HG02852 (cell line): ENCODE data around the gene AQP6.
A peak's percentile ranks its signal among the peaks of the same experiment; 100 is the strongest.

Experiments used
- ATAC-seq: cut with Tn5 transposase; IDR thresholded peaks from one replicate; pipeline ENCODE4 v1.9.1; 2021; ENCODE audit warnings: mild to moderate bottlenecking, moderate library complexity; ENCODE audit not compliant: unreplicated experiment

The AQP6 gene

DNA sequence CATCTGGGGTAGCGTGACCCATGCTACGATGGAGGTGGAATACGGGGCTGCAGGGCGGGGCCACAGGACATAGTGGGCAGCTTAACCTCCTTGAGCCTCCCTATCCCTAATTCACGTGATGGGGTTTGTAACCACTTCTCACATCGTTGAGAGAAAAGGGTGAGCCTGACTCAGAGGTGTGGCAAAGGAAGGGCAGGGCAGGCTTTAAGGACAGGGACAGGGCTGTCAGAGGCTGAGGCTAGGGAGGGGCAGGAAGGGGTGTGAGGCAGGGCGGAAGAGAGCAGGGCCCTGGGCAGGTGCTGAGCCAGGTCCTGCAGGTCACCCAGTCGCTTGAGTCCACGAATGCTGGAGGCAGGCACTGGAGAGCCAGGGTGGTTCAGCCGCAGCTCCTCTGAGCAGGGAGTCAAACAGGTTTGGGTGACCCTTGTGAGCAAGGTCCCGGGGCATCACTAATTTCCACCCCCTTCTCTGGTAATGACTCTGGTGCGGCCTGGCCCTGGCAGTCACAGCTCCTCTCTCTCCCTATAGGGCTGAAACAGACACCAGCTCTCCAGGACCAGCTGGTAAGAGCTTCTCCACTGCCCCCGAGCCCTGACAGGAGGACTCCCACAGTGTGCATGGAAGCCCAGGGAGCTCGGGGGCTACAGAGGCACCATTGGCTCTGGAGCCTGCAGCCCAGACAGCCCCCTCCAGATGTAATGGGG lies 29.7 kb upstream of the AQP6 start:
- no peak for ATAC-seq

DNA sequence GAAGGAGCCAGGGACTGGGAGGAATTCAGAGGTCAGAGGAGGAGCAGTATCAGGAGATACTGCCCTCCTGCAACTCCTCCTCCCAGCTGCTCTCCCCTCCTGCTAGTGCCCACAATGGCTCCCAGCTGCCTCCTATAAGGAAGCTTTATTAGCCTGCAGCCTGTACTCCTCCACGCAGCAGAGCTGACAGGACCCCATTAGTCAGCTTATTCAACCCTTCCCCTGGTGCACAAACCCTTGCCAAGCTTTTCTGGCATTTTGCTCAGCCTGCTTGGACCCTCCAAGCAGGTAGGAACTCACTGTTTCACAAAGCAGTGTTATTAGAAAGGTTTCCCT lies 29.2 kb upstream of the AQP6 start:
- ATAC-seq = no peak

DNA sequence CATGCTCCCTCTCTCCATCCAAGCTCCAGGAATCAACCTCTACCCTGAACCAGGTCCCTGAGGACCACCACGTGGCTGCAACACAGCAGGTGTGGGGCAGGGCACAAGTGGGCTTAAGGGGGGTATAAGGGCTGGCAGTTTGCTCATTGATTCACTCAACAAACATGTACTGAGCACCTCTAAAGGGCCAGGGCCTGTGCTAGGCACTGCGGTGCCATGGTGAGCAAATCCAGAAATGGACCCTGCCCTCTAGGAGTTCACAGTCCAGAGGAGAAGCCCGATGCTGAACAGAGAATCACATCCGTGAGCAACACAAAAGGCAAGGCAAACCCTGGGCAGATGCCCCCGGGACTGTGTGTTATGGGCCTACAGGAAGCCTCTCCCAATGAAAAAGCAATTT lies 28.7 kb upstream of the AQP6 start:
- no peak for ATAC-seq

DNA sequence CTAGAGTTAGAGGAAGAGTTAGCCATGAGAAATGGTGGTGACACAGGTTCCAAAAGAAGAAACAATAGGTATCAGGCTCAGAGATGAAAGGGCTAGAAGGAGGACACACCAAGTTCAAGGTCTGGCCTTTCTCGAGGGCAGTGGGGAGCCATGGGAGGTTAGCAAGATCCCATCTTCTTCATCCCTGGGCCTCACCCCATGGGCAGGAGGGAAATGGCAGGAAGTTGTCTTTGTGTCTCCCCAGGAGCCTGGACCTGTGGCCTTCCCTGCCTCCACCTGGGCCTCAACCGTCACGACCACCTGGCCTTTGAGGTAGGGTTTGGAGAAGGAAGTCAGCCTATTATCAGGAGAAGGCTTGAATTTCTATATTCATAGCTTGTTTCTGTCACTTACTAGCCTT lies 28.0 kb upstream of the AQP6 start:
- ATAC-seq = no peak

DNA sequence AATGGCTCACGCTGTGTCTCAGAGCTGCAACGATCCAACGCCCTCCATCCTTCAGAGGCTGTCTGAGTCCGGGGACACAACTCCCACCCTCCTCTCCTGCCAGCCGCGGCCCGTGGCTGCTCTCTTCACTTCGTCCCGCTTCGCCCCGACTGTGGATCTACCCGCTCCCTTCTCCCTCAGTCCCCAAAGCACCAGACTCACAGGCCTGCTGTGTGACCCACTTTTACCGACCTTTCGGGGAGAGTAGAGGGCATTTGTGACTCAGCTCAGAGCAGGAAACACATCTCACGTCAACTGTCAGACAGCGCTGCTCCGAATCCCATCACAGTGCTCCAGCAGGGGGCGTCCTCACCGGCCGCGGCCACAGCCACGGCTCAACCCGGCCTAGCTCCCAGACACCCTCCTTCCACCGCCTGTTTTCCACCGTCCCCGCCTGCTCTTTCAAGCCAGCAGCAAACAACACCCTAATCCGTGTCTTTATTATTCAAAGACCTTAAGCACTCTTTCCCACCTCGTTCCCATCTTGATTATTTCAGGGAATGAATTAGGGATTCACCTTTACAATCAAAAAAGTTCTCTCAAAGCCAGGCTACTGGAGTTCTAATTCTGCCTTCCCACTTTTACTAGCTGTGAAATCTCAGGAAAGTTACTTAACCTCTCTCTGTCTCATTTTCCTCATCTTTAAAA lies 27.2 kb upstream of the AQP6 start:
- ATAC-seq = peak; percentile 71

DNA sequence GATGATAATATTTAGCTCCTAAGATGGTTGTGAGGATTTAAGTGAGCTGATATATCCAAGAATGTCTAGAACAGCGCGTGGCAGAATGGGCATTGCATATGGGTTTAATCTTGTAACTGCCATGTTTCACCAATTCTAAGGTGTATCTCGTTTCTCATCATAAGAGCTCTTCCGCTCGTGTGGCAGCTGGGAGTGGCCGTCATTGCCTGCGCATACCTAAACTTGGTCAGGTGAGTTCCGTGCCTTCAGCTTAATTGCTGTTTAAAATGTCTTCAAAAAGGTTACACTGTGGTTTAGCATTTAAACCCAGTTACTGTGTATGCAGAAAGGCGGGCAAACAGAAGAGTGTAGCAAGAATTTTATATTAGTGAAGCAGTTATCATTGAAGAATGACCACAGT lies 26.7 kb upstream of the AQP6 start:
- no peak for ATAC-seq

DNA sequence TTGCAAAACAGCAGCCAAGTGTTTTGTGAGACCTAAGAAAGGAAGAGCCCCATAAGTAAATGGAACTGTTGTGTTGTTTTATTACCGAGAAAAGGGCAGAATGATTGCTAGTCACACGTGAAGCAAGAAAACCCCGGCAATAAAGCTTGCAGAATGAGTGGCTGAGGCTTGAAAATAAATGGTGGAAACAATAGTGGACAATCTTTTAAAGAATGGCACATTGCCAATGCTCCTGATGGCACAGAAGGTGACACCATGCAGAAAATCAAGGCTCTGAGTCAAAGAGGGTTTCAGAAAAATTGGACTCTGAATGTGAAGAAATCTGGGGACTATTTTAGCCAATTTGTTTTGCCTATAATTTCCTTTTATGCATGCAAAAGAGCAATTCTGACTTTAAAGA lies 26.2 kb upstream of the AQP6 start:
- no peak for ATAC-seq

DNA sequence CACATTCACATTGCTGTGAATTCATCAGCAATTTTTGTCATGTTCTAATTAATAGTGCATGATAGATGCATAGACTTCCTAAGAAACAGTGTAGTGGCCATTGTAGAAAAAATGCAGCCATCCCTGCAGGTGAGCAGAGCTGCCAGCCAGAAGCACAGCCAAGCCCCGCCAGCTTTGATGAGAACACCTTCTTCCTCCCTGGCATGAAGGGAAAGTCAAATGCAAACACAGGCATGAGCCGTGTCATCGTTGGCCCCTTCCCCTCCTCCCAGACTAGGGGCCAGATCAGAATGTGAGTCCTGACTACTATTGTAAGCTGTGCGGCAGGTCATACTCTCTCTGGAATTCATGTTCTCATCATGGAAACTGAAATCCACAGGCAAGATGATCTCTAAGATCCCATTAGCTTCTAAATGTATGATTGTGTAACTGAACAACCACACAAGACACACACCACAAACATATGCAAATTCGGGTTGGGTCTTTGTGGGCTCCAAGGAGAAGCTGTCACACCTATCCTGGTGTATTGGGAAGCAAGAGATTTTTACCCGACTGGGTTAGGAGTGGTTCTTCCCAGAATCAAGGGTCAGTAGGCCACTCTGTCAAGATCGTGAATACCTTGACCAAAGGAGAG lies 25.0 kb upstream of the AQP6 start:
- no peak for ATAC-seq

DNA sequence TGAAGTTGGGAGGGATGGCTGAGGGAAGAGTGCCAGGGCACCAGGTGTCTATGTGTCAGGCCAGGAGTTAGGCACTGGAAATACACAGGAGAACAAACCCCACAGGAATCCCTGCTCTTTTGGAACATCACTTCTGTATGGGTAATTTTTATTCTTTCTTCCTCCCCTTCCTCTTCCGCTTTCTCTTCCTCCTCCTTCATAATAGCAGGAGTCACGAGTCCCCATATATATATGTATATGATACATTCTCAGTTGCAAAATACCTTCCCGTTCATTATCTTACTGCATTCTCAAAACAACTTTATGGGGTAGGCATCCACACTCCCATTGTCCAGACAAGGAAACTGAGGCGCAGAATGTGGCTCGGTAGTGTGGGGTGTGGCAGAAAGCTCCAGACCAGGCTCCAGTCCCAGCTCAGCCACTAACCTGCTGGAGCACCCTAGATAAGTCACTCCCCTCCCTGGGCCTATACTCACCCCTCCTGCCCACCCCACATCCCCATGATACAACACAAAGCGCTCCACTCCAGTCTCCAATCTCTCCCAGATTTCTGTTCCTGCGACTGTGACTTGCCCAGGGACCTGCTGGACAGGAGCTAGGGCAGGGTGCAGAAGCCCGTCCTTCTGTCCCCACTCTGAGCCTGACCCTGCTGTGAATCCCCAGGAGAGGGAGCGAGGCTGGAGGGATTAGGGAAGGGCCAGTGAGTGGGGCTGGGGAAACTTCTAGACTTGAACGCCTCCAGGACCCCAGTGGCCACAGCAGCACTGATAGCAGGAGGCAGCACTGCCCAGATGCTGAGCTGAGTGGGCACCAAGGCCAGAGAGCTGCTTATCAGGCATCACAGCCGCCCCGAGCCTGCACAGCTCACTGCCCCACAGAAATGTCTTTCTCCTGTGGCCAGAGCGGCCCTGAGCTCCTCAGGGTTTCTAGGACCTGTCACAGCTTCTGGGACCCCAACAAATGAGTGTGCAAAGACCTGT lies 23.6 kb upstream of the AQP6 start:
- ATAC-seq = no peak

DNA sequence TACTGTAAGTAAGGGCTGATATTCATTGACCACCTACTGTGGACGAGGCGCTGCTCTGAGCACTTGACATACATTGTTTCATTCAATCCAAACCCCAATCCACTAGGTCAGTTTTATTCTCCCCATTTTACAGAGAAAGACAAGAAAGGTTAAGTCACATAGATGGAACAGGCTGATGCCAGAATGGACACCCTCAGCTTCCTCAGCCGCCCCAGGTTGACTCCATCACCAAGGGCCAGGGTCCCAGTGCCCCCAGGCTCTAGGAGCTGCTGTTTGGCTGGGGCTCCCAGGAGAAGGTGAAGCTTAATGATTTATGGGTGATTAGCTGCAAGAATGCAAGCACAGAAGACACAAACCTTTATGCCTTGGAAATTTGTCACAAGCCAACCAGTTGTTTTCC lies 22.9 kb upstream of the AQP6 start:
- no peak for ATAC-seq

DNA sequence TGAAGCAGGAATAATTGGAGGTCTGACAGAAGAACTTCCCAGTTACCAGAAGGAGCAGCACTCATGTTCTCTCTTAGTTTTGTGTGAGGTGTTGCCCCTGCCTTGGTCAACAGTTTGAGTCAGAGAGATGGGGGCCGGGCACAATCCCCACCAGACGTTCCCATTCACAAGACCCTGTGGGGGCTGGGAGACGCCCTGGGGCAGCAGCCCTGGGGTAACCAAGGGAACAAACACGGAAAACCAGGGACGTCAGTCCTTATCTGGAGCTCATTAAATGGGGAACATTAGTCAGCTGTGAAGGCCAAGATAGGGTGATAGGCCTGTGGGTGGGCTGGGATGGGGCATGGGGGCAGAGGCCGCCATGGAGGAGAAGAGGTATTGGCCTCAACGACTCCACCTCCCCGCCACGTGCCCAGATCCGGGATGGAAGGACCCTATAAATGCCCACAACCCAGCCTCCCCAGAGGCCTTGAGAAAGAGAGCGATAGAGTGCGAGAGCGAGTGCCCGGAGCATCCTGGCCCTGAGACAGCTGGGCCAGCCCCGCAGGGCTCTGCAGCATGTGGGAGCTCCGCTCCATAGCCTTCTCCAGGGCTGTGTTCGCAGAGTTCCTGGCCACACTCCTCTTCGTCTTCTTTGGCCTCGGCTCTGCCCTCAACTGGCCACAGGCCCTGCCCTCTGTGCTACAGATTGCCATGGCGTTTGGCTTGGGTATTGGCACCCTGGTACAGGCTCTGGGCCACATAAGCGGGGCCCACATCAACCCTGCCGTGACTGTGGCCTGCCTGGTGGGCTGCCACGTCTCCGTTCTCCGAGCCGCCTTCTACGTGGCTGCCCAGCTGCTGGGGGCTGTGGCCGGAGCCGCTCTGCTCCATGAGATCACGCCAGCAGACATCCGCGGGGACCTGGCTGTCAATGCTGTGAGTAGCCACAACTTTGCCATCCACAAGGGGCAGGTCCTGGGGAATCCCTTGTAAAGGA lies 22.2 kb upstream of the AQP6 start, which contains the start of gene AQP2:
Gene AQP2 (plus strand): TSS at position 465 of the 979 bp plus-strand sequence. CDS start 94 bp downstream, at position 559.
- no peak for ATAC-seq

DNA sequence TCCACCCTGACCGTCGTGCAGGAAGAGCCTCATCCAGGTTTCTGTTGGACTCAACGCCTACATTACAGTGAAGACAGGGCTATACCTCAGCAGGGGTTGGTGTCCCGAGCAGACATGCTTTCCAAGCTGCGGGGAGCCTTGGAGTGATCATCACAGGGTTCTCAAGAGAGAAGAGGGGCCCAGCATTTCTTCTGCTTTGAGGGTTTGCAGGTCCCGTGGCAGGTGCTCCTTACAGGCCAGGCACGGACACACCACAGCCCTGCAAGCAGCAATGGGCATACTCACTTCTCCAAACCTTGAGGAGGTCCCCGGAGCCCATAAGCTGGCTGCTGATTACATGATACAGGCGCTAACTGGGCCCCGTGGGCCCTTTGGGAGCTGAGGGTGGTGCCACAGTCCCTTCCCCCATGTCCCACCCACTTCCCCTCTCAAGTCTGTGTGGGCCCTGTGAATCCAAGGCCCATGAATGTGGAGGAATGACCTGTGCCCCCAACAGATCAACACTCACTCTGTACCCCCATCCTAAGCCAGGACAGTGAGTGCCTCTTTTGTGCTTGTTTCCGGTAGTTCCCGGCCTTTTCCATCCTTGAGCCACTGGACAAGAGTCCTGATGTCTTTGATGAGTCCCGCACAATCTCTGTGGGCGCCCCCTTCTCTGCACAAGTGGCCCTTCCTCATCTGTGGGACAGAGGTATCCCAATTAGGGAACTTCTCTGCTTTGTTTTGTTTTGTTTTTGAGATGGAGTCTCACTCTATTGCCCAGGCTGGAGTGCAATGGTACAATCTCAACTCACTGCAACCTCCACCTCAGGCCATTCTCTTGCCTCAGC lies 21.1 kb upstream of the AQP6 start:
- ATAC-seq = no peak

DNA sequence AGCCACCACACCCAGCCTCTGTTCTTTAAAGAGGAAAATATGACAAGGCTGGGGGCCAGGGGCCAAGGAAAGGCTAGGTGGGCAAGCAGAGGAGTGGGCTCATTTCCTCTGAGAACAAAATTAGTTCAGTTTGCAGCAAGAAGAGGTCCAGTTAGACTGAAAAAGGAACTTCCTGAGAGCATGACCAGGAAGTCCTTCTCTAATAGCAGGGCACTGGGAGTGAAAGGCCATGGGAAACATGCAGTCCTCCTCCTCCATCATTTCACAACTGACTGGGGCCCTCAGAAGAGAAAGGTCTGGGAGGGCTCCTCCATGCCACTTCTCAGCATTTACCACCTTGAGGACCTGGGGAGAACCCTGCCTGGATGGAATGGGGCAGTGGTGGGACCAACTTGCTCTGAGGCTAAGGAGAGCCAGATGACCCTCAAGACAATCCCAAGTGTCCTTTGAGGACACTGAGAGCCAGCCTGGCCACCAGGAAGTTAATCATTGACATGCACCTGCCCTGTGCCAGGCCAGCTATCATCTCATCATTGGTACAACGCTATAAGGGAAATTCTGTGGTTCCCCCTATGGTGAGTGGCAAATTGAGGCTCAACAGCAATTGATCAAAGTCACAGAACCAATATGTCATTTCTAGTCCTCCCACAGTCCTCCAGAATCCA lies 20.2 kb upstream of the AQP6 start:
- no peak for ATAC-seq

DNA sequence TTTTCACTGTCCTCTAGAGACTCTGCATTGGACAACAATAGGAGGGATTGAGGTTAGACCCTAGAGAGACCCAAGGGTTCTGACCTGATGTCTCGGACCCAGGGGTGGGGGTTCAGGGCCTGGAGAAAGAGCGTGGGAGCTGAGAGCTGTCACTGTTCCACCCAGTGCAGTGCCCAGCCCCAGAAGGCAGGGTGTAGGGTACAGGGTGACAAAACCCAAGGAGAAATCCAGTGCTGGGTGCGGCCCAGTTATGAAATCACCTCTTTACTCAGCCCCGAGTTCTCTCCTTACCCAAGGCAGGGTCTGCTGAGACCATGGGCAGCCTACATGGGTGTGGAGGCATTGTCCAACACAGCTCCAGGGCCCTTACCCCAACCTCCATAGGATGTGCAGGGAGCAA lies 19.6 kb upstream of the AQP6 start:
- ATAC-seq = no peak

DNA sequence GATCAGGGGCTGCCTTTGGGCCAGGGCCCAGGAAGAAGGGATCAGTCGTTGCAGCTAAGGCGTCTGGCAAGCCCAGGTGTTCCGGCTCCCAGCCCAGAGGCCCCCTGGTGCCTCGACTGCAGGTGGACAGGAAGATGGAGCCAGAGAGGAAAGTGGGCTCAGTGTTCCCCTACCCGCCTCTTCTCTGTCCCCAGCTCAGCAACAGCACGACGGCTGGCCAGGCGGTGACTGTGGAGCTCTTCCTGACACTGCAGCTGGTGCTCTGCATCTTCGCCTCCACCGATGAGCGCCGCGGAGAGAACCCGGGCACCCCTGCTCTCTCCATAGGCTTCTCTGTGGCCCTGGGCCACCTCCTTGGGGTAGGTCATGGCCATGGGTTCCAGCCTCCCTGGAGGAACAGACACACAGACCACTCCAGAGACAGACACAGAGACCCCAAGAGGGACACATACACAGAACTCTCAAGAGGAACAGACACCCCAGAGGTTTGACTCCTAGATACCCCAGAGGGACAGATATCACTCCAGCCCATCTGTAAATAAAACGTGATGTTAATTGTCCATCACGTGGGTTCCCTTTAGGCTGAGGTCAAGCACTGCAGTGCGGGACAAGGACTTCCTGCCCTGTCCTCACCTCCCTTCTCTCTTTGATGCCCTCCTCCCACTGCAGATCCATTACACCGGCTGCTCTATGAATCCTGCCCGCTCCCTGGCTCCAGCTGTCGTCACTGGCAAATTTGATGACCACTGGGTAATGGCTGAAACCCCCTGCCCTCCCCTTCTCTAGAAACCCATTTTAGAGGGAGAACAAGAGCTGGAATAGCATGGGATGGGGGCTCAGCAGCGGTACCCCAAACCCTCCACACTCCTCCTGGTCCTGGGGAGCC lies 18.5 kb upstream of the AQP6 start:
- no peak for ATAC-seq

DNA sequence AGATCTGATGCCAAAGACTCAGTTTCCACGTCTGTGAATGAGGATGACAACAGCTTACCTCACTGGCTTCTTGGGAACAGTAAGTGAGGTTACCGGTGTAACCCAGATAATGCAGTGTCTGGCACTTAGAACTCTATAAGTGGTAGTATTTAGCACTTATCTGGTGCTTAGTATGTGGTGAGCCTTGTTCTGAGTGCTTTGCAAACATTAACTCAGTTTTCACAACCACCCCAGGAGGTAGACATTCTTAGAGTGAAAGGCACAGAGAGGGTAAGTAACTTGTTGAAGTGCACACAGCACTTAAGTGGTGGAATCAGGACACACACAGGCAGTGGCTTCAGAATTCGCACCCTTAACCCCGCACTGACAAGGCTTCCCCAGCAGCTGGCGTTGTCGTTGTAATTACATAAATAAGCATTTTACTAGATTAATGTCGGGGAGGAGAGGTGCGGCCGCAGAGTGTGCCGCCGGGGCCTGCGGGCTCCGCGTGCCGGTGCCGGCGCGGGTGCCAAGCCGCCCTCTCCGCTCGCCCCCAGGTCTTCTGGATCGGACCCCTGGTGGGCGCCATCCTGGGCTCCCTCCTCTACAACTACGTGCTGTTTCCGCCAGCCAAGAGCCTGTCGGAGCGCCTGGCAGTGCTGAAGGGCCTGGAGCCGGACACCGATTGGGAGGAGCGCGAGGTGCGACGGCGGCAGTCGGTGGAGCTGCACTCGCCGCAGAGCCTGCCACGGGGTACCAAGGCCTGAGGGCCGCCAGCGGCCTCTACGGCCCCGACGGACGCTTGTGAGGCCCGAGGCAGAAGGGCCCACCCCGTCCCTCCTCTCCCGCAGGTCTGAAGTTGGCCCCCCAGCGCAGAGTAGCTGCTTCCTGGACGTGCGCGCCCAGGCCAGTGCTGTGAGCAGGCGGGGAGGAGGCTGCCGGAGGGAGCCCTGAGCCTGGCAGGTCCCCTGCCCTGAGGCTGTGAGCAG lies 17.6 kb upstream of the AQP6 start:
- no peak for ATAC-seq
